ENCODE measurements around the gene RAI1. TPM values are rescaled to one million over a fixed set of nuclear protein-coding genes. Genes with fewer than 3 reads are reported as not detected.

RAI1 gene
- total and polyA plus RNA-seq, 10 of the 15 experiments (the other 5 are each of a cell fraction or from before 2014, with no cell fraction given) = 0.66 to 37.7 (median 6.0) TPM

DNA sequence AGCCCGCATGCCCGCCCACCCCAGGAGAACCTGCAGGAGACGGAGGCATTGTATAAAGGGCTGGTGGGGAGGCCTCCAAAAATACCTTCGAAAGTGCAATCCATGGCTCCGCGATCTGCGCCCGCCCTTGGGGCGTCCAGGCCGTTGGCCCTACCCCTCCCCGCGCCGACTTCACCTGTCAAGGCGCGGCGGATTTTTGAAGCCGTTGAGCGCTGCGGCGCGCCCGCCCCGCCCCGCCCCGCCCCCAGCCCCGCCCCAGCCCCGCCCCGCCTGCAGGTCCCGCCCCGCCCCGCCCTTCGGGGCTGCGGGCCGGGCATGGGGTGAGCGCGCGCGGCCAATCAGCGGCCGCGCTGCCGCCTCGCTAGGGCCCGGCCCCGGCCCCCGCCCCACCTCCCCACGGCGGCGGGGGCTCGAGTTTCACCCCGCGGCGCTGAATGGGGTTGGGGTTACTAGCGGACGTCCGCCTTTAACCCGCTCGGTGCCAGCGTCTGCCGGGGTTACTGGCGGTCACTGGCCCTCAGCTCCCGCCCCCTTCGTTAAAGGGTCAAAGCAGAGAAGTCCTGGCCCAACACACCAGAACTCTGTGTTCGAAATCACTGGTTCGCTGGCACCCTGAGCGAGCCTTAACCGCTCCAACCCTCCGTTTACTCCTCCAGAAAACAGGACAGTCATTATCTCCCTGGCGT lies 142.3 kb downstream of the RAI1 start (continued):
- TF ChIP-seq, protein P1, sequence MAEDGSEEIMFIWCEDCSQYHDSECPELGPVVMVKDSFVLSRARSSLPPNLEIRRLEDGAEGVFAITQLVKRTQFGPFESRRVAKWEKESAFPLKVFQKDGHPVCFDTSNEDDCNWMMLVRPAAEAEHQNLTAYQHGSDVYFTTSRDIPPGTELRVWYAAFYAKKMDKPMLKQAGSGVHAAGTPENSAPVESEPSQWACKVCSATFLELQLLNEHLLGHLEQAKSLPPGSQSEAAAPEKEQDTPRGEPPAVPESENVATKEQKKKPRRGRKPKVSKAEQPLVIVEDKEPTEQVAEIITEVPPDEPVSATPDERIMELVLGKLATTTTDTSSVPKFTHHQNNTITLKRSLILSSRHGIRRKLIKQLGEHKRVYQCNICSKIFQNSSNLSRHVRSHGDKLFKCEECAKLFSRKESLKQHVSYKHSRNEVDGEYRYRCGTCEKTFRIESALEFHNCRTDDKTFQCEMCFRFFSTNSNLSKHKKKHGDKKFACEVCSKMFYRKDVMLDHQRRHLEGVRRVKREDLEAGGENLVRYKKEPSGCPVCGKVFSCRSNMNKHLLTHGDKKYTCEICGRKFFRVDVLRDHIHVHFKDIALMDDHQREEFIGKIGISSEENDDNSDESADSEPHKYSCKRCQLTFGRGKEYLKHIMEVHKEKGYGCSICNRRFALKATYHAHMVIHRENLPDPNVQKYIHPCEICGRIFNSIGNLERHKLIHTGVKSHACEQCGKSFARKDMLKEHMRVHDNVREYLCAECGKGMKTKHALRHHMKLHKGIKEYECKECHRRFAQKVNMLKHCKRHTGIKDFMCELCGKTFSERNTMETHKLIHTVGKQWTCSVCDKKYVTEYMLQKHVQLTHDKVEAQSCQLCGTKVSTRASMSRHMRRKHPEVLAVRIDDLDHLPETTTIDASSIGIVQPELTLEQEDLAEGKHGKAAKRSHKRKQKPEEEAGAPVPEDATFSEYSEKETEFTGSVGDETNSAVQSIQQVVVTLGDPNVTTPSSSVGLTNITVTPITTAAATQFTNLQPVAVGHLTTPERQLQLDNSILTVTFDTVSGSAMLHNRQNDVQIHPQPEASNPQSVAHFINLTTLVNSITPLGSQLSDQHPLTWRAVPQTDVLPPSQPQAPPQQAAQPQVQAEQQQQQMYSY (CRISPR knock-in tag; IDR thresholded peaks at IDR 0.05) = no peak
- TF ChIP-seq RELA (IDR thresholded peaks at IDR 0.05; ENCODE audit: borderline replicate concordance, partially characterized antibody) = peak; percentile 14
- TF ChIP-seq, protein P2, sequence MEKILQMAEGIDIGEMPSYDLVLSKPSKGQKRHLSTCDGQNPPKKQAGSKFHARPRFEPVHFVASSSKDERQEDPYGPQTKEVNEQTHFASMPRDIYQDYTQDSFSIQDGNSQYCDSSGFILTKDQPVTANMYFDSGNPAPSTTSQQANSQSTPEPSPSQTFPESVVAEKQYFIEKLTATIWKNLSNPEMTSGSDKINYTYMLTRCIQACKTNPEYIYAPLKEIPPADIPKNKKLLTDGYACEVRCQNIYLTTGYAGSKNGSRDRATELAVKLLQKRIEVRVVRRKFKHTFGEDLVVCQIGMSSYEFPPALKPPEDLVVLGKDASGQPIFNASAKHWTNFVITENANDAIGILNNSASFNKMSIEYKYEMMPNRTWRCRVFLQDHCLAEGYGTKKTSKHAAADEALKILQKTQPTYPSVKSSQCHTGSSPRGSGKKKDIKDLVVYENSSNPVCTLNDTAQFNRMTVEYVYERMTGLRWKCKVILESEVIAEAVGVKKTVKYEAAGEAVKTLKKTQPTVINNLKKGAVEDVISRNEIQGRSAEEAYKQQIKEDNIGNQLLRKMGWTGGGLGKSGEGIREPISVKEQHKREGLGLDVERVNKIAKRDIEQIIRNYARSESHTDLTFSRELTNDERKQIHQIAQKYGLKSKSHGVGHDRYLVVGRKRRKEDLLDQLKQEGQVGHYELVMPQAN (conservative IDR thresholded peaks at IDR 0.05) = no peak
- TF ChIP-seq IRF4 (IDR thresholded peaks at IDR 0.05; ENCODE audit: low read depth, low read length) = no peak
- TF ChIP-seq RUNX3 (IDR thresholded peaks at IDR 0.05; ENCODE audit: low read length) = peak; percentile 6; the same call in 1 of the 2 replicates
- TF ChIP-seq ATF7 (IDR thresholded peaks at IDR 0.05; ENCODE audit: low read depth) = no peak
- TF ChIP-seq MTA3 (IDR thresholded peaks at IDR 0.05; ENCODE audit: borderline replicate concordance, low read length) = no peak
- TF ChIP-seq MEF2B (IDR thresholded peaks at IDR 0.05; ENCODE audit: partially characterized antibody, poor library complexity, severe bottlenecking) = no peak
- no peak for TF ChIP-seq EP300 (IDR thresholded peaks at IDR 0.05; ENCODE audit: borderline replicate concordance in 1 of 2, control insufficient read depth in 1 of 2, low read depth in 2 of 2, low read length in 2 of 2)
- TF ChIP-seq HDAC2 (IDR thresholded peaks at IDR 0.05) = no peak
- TF ChIP-seq GABPA (IDR thresholded peaks at IDR 0.05; ENCODE audit: low read depth) = no peak
- TF ChIP-seq CHD4 (IDR thresholded peaks at IDR 0.05) = no peak
- peak; percentile 50; the same call in 1 of the 2 replicates for TF ChIP-seq POLR2A (IDR thresholded peaks at IDR 0.05; ENCODE audit: low read depth, low read length)
- TF ChIP-seq, protein P3, sequence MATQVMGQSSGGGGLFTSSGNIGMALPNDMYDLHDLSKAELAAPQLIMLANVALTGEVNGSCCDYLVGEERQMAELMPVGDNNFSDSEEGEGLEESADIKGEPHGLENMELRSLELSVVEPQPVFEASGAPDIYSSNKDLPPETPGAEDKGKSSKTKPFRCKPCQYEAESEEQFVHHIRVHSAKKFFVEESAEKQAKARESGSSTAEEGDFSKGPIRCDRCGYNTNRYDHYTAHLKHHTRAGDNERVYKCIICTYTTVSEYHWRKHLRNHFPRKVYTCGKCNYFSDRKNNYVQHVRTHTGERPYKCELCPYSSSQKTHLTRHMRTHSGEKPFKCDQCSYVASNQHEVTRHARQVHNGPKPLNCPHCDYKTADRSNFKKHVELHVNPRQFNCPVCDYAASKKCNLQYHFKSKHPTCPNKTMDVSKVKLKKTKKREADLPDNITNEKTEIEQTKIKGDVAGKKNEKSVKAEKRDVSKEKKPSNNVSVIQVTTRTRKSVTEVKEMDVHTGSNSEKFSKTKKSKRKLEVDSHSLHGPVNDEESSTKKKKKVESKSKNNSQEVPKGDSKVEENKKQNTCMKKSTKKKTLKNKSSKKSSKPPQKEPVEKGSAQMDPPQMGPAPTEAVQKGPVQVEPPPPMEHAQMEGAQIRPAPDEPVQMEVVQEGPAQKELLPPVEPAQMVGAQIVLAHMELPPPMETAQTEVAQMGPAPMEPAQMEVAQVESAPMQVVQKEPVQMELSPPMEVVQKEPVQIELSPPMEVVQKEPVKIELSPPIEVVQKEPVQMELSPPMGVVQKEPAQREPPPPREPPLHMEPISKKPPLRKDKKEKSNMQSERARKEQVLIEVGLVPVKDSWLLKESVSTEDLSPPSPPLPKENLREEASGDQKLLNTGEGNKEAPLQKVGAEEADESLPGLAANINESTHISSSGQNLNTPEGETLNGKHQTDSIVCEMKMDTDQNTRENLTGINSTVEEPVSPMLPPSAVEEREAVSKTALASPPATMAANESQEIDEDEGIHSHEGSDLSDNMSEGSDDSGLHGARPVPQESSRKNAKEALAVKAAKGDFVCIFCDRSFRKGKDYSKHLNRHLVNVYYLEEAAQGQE (IDR thresholded peaks at IDR 0.05; ENCODE audit: low read depth, low read length) = no peak
- TF ChIP-seq, protein P4, sequence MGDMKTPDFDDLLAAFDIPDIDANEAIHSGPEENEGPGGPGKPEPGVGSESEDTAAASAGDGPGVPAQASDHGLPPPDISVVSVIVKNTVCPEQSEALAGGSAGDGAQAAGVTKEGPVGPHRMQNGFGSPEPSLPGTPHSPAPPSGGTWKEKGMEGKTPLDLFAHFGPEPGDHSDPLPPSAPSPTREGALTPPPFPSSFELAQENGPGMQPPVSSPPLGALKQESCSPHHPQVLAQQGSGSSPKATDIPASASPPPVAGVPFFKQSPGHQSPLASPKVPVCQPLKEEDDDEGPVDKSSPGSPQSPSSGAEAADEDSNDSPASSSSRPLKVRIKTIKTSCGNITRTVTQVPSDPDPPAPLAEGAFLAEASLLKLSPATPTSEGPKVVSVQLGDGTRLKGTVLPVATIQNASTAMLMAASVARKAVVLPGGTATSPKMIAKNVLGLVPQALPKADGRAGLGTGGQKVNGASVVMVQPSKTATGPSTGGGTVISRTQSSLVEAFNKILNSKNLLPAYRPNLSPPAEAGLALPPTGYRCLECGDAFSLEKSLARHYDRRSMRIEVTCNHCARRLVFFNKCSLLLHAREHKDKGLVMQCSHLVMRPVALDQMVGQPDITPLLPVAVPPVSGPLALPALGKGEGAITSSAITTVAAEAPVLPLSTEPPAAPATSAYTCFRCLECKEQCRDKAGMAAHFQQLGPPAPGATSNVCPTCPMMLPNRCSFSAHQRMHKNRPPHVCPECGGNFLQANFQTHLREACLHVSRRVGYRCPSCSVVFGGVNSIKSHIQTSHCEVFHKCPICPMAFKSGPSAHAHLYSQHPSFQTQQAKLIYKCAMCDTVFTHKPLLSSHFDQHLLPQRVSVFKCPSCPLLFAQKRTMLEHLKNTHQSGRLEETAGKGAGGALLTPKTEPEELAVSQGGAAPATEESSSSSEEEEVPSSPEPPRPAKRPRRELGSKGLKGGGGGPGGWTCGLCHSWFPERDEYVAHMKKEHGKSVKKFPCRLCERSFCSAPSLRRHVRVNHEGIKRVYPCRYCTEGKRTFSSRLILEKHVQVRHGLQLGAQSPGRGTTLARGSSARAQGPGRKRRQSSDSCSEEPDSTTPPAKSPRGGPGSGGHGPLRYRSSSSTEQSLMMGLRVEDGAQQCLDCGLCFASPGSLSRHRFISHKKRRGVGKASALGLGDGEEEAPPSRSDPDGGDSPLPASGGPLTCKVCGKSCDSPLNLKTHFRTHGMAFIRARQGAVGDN (IDR thresholded peaks at IDR 0.05) = no peak
- no peak for TF ChIP-seq SREBF2 (IDR thresholded peaks at IDR 0.05; ENCODE audit: low read length)
- TF ChIP-seq POLR2AphosphoS5 (IDR thresholded peaks at IDR 0.05; ENCODE audit: low read length) = no peak
